Activated CD8-positive, alpha-beta memory T cell treated with anti-CD3 and anti-CD28 coated beads for 24 hours (primary cell): ENCODE results near the gene FLT3.
"Not testable (repeated sequence)": the region's sequence is repeated elsewhere in the genome, so short reads cannot be mapped to it uniquely, and the experiment has no call there.

ENCODE experiments used
- DNase-seq: peaks from one replicate; pipeline ENCODE4 v3.0.0-alpha.2; 2020

Gene FLT3

DNA sequence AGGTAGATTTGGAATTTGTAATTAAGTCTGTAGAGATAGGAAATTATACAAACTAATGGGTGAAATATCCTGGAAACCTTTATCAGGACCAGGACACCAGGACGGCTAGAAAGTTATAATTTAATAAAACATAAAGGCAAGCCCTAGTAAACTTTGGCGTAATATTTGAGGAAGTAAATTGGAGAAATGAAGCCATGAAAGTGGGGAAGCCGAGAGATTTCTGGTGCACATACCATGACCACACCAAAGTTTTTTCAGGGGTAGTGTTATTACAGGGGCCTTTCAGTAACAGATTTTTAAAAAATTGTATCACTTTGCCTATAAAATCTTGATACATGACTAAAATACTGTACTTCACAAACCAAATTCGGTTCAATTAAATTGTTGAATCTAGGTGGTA, 57.2 kb downstream of the FLT3 start:
- DNase-seq = no peak

DNA sequence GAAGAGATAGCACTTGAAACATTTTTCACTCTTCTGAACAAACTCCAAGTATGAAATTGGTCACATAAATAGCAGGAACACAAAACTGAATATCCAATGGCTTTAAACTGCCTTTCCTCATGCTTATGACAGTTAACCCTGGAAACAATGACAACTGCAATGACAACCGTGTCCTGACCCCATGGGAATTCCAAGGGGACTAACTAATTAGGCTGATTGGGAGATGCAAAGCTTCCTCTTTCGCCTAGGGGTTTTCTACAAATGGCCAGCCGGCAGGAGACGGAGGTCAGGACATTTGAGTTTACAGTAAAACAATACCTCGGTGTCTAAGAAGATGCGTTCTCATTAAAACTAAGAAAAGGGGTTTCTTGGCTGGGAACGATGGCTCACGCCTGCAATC, 58.9 kb downstream of the FLT3 start:
- DNase-seq = no peak

DNA sequence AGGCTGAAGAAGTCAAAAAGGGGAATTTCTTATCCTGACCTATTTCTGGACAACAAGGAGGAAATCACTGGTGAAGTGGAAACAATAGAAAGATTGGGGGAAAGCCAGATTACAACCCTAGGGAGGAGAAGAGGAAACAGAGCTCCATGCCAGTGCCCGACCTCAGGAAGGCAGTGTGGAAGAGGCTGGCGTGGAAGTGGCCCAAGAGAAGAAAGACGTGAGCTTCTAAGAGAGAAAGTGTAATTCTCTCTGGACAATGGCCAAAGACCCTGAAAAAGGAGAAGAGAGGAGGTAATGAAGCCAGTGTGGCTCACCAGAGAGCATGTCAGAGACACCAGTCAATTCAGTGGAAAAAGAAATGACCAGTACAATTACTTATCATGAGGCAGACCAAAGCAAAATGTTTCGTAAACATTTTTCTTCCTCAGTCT, 59.3 kb downstream of the FLT3 start:
- DNase-seq = no peak

DNA sequence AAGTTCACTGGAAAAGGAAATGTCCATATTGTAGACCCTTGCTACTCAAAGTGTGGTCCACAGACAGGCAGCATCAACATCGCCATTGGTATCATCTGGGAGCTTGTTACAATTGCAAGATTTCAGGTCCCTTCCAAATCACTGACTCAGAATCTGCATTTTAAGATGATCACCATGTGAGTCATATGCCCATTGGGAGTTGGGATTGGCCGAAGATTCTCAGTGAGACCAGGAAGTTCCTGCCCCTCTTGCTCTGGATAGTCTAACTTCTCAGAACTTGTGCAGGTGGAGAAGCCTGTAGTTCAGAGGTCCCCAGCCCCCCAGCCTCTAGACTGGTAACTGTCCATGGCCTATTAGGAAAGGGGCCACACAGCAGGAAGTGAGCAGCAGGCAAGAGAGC, 63.0 kb downstream of the FLT3 start:
- DNase-seq = no peak

DNA sequence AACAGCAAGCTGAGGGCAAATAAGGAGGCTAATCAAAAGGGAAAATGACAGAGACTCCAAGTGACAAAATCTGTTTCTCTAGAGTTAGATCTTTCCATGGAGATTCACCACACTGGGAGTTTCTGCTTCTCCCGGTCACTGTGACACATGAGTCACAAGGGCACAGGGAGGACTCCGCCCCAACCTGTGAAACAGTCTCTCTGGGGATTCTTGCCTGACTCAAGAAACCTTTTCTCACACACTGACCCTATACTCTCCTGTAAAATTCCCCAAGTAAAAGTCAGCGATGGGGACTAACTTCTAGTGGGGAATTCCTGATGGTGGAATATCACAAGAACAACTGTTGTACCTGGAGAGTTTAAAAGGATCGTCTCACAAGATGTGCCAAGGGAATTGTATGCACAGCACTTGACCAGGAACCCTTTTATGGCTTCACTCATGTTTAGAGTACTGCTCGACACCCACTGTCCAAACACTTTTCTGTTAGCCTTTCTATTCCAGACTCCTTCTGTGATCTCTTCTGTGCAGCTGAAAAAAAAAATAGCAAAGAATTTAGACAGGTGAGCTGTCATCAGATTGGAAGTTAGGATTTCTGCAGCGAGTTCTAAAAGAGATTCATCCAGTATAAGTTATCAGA, 65.1 kb downstream of the FLT3 start:
- DNase-seq = no peak

DNA sequence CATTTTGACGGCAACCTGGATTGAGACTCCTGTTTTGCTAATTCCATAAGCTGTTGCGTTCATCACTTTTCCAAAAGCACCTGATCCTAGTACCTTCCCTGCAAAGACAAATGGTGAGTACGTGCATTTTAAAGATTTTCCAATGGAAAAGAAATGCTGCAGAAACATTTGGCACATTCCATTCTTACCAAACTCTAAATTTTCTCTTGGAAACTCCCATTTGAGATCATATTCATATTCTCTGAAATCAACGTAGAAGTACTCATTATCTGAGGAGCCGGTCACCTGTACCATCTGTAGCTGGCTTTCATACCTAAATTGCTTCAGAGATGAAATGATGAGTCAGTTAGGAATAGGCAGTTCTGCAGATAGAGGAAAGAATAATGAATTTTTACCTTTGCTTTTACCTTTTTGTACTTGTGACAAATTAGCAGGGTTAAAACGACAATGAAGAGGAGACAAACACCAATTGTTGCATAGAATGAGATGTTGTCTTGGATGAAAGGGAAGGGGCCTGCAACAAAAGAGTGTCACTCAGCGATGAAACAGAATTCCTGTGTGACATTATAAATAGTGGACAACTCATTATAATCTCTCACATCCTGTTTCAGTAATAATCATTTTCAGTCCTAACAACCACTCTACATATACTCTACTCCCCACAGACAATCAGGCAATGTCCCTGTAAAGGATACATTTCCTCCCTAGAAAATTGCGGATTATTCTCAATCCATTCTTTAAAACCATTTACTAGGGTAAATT, 66.3 kb downstream of the FLT3 start:
- no peak for DNase-seq

DNA sequence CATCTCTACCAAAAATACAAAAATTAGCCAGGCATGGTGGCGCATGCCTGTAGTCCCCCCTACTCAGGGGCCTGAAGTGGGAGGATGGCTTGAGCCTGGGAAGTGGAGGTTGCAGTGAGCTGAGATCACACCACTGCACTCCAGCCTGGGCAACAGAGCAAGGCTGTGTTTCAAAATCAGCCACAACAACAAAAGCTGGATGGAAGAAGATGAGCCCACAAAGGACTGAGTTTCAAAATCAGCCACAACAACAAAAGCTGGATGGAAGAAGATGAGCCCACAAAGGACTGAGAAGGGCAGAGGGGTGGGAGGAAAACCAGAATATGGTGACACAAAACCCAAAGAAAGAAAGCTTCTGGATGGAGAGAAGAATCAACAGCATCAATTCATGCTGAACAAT, 67.9 kb downstream of the FLT3 start:
- not testable (repeated sequence) for DNase-seq

DNA sequence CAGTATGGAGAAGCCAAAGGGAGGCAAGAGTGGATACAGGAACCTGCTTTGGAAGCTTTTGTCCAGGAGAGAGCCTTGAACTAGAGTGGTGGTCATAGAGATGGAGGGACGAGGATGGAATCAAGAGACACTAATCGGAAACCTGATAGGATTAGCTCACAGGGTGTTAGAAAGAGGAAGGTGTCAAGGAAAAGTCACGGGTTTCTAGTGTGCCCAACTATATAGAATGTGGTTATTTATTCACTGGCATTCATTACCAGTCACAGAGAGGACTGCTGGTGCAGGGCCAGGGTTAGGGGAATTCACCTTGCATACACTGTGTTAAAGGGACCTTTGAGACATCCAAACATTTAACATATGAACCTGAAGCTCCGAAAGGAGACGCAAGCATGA, 68.5 kb downstream of the FLT3 start:
- no peak for DNase-seq

DNA sequence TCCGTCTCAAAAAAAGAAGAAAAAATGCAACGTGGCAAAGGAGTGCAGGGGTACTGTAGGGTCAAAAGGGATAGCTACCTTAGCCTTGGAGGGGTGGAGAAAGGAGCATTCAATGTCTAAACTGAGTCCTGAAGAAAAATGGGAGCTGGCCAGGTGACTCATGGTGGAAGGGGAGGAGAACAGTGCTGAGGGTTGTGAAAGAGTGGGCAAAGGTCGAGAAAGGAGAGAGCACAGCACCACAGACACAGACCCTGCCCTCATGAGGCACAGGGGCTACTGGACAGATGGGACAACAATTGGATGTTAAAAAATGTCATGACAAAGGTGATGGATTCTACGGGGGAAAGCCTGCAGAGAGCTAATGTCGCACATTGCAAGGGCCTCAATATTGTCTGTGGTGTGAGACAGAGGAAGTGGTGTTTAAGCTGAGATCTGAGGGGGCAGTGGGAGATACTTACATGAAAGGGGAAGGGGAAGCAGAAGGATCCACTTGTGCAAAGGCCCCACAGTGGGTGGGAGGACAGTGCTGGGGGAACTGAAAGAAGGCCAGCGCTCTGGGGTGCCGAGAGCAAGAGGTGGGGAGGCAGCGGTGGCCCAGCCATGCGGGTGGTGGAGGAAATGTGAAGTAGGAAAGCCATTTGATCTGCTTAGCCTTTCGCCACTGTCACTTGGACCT, 69.0 kb downstream of the FLT3 start:
- DNase-seq = no peak

DNA sequence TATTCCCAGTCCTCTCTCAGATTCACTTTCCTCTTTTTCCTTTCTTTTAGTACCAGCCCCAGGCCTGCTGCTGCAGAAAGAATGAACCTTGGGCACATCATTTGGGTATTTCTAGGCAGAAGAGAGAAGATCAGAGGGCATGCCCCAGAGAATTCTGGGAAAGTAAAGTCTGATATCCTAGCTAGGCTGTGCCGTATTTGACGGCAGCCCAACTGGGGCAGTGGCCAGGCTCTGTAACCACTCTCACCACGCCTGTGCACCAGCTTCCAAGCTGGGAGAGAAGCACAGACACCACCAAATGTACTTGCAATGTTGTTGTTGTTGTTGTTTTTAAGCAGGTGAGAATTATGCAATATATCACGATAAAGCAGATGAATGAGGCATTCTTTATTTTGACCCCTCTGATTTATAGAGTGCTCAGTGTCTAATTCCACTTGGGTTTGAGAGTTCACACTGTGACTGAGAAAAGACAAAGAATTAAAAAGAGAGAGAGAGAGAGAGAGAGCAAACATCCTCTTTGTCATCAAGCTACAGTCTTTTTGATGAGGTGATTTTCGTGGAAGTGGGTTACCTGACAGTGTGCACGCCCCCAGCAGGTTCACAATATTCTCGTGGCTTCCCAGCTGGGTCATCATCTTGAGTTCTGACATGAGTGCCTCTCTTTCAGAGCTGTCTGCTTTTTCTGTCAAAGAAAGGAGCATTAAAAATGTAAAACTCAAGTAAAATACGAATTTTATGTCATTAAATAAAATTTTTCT, 72.6 kb downstream of the FLT3 start:
- DNase-seq = no peak

DNA sequence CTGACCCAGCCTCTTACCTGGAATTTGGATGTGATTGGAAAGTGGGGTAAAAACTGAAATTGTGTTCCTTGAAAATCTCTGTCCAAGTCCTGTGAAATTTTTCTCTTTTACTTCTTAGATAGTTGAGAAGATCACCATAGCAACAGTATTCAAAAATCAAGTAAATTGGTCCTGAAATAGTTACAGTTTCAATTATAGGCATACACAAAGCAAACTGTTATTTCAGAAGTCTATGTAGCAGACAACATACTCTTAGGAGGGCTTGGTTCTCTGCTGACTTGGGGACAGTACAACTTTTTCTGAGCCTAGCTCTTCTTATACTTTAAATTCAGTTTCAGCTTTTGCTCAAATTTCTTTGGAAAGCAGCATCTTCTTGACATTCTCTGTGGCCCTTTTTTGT, 73.3 kb downstream of the FLT3 start:
- DNase-seq = no peak

DNA sequence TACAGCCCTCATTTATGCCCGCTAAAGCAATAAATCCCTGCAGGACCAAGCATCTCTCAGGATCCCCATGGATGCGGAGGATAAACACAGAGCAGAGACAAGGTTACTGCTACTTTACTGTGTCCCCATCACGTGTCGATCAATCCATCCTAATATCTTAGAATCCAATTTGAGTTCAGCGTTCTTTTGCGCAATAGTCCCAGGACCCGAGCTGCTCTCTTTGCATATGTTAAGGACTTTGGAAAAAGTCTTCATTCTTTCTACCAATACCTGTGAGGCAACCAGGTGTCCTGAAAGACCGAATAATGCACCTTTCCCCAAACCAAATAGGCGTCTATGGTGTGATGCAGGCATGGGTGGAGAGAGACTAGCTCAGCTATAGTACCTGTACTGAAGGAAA, 73.9 kb downstream of the FLT3 start:
- no peak for DNase-seq

DNA sequence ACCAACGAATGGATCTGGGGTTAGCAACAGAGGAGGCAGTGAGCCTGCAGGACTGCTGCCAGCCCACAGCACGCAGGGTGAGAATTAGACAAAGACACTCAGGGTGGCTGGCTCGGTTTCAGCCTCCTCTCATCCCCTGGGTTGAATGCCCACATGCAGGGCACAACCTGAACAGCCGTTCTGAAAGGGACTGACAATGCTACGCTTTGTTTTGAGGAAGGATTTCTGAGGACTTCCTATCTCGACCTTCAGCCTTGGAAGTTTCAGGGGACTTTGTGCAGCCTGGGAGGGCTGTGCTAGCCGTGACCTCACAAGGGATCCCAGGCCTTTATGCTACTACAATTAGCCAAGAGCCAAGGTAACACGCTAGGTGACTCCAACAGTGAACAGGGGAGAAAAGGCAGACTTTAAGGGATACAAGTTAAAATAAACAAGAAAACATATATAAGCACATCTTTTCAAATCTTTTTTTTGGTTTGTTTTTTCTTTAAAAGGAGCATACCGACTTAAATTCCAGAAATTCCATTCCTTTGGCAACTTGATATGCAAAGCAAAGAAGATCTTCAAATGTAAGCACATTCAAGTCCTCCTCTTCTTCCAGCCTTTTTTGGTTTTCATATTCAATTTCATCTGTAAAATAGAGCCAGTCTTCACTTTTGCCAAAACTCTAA, 77.4 kb downstream of the FLT3 start:
- no peak for DNase-seq

DNA sequence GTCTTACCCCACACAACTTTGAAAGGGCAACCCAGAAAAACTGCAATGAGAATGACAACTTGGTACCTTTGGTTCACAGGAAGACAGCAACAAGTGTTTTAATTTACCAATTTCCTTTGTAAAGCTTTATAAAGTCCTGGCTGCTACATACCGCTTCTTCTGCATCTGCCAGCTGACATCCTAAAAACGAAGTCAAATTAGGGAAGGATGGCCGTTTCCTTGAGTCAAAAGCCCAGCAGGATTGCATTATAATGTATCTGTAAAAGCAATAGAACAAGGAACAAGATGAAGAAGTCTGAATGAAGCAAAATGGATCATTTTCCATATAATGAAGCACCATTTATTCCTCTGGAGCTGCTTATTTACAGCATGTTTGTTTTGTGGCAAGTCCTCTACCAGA, 86.1 kb downstream of the FLT3 start:
- DNase-seq = no peak

DNA sequence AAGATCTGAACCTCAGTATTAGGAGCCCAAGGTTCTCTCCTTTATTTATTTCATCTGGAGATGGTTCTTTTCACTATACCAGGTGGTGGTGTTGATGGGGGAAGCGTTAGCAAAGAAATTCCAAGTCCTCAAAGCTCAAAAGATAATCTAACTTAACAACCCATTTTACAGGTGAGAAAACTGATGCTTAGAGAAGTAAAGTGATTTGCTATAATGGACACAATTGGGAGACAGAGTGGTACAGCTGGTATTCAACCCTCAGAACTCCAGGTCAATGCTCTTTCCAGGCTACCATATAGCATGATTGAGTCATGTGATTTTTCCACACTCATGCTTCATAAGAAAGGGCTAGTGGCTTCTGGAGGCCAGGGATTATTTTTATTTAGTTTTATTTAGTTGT, 86.9 kb downstream of the FLT3 start:
- DNase-seq = no peak

DNA sequence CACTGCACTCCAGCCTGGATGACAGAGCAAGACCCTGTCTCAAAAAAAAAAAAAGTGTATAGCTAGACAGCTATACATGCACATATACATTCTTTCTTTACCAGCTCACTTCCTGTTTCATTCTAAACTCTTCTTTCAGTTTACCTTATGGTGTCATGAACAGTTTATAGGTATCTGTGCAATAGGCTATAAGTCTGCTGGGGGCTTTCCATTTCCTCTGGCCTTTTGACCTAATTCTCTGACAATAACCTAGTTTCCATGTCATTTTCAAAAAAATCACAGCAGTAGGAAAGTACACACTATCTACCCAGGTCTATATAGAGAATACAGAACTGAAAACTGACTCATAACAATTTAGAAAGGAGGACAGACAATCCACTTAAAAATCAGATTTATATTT, 87.5 kb downstream of the FLT3 start:
- no peak for DNase-seq

DNA sequence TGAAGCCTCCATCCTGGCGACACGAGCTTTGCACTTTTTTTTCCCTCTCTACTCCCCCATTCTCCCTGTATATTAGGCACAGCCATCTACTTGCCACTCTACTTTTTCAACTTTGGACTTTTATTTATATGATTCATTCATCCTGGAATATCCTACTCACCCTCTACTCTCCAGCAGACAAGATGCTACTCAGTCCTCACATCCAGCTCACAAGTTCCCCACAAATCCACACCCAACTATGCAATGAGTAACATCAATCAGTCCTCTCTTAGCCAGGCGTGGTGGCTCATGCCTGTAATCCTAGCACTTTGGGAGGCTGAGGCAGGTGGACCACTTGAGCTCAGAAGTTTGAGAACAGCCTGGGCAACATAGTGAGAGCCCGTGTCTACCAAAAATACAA, 88.0 kb downstream of the FLT3 start:
- DNase-seq = no peak

DNA sequence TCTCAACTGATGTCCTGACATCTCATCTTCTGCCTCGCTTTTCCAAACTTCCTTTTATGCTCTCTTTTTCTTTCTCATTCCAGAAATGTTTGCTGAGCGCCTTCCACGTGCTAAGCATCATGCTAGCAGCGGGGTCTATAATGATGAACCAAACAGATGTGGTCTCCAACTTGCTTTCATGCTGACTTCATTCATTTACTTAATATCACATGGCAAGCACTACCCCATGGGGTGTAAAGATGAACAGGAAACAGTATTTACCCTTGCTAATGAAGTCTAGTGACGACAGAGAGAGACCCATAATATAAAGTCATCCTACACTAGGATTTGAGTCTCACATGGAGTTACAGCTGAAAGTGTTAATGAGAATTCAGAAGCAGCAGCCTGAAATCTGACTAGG, 90.3 kb downstream of the FLT3 start:
- DNase-seq = no peak

DNA sequence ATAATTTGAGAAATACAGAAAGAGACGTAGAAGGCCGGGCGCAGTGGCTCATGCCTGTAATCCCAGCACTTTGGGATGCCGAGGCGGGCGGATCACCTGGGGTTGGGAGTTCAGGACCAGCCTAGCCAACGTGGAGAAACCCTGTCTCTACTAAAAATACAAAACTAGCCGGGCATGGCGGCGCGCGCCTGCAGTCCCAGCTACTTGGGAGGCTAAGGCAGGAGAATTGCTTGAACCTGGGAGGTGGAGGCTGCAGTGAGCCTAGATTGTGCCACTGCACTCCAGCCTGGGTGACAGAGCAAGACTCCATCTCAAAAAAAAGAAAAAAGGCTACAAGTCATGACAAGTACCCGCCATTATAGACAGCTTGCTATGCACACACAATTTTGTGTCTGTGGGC, 95.4 kb downstream of the FLT3 start:
- DNase-seq = not testable (repeated sequence)

DNA sequence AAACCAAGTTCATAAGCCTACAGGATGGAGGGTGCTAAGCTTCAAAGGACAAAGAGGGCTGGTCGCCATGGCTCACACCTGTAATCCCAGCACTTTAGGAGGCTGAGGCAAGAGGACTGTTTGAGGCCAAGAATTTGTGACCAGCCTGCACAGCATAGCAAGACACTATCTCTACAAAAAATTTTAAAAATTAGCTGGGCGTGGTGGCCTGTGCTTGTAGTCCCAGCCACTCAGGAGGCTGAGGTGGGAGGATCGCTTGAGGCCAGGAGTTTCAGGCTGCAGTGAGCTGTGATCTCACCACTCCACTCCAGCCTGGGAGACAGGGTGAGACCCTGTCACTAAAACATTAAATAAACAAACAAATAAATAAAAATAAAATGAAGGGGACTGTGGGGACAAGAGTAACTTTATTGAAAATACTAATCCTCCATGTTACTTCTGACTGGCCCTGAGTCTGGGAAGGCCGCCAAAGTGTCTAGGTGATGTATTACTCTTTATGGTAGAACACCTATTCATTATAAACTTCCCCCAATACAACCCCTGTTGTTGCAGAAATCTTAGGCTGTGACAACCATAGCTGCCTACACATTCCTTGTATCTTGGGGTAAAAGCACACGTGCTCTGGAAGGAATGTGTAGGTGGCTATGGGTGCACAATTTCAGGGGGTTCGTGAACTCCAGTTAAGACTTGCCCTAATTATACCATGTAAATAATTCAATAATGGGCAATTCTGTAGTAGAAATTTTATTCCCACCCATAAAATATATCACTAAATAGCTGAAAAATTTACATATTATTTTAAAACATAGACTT, 97.3 kb downstream of the FLT3 start:
- DNase-seq = no peak

DNA sequence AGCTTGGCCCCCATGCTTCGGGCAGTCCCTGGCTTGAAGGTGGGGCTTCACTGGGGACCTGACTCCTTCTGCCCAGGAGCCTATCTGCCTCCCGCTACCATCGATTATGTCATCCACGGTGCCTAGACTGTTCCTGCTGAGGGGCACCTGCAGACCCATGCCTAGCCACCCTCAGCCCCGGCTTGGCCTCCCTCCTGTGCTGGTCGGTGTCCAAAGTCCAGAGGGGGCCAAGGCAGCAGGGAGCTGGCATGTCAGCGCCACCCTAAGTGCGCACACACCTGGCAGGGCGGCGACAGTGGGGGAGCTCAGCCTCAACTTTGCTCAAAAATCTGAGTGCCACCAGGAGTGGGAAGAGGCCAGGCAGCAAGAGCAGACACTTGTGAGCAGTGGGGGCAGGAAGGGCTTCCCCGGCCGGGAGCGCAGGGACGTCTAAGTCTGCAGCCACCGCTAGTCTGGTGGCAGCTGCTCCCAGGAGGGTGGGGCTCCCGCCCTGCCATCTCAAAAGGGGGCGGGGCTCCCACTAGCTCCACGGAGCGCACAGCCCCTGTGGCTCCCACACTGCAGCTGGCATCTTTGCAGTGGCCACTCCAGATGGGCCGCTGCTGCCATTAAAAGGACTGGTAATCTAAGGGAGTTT, 98.4 kb downstream of the FLT3 start:
- DNase-seq = no peak

DNA sequence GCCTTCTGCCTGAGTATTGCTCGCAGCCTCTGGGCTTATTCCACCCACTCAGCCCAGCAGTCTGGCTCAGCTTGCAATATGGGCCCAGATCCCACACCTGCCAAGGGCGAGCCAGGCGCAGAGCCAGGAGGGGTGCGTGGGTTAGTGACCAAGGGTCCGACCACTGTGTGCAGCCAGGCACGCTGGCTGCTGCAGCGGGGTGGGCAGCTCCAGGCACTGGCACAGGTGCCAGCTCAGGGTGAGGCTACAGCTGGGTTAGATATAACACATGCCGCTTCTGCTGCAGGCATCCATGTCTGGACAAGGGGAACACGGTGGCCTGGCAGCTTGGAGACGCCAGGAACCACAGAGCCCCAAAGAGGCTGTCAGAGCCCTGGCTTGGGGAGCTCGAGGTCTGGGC, 99.3 kb downstream of the FLT3 start:
- DNase-seq = no peak
